PC-3 (cell line): ENCODE results near the gene TSPAN9.

Experiments
- CTCF ChIP-seq: fragments of 300-600 bp; sonication (generic); conservative IDR thresholded peaks from 2 replicates; pipeline ENCODE4 v1.5.1; 2017; ENCODE audit warnings: antibody characterized with exemption, low read depth, mild to moderate bottlenecking, low read length
- EZH2phosphoT487 ChIP-seq: fragments of 300-600 bp; sonication (generic); IDR thresholded peaks from 2 replicates; pipeline ENCODE4 v1.6.1; 2018; ENCODE audit warnings: mild to moderate bottlenecking, antibody characterized with exemption, low read length, borderline replicate concordance

GRCh38 chr12:3288690-3289089 is 211.5 kb downstream of the TSPAN9 start:
- TF ChIP-seq CTCF (no peak), EZH2phosphoT487 (no peak)
